K562 (cell line): ENCODE data around the gene TENT5A. TPM values are rescaled to one million over a fixed set of nuclear protein-coding genes. Genes with fewer than 3 reads are reported as not detected.

Experiments
- ATAC-seq: fragments of 200-7000 bp; cut with Tn5 transposase; 3 replicates; pipeline ENCODE4 v1.9.1; 2020; ENCODE audit warnings: moderate library complexity
- BruUV-seq: library from RNA; stranded (reverse); fragments of 400-500 nt; replicated peaks from 2 replicates; lab custom pipeline; 2021; lab: Mats Ljungman, UMichigan
- CTCF ChIA-PET: fragments of 300-600 bp; formaldehyde crosslinking; extraction: SDS; loops from one replicate; lab custom pipeline; 2021; ENCODE audit warnings: low intra/inter-chr PET ratio; lab: Yijun Ruan, JAX
- POLR2A ChIA-PET: fragments of 300-600, 350-650 bp; sonication (Branson Sonifier 250); formaldehyde crosslinking; extraction: SDS; loops from one replicate; lab custom pipeline; 2021; ENCODE audit warnings: antibody characterized with exemption, inconsistent platforms; lab: Yijun Ruan, JAX
- DNase-seq, 4 experiments: peaks; one replicate each; pipeline versions ENCODE4 v3.0.0 to v3.0.0-alpha.2; 2011 to 2018; ENCODE audit warnings: low spot score in 3 of 4, mixed read lengths in 3 of 4; ENCODE audit errors: extremely low read depth in 1 of 4
- FAIRE-seq: peaks from 2 replicates; lab custom pipeline; 2011; peaks lifted over from hg19 to GRCh38; lab: Jason Lieb, UNC
- H2AFZ ChIP-seq: 2 replicates; pipeline ENCODE4 v1.6.0; 2011; ENCODE audit warnings: low read depth, low read length, control low read depth, inconsistent platforms
- H3K27ac ChIP-seq: fragments of 200-600 bp; 3 replicates; pipeline ENCODE4 v1.8.0; 2011; ENCODE audit warnings: low read depth, mild to moderate bottlenecking, control low read depth, inconsistent platforms, low read length, moderate library complexity, mixed read lengths; ENCODE audit errors: extremely low read depth
- H3K27me3 ChIP-seq, 2 experiments: fragments of 300-600 bp in 1 of 2; 2 replicates in 1 of 2; 3 replicates in 1 of 2; pipeline versions ENCODE4 v1.6.0 to v1.8.0; 2011; ENCODE audit warnings: inconsistent platforms in 2 of 2, low read length in 2 of 2, mild to moderate bottlenecking in 1 of 2, mixed read lengths in 1 of 2, moderate library complexity in 1 of 2; ENCODE audit not compliant: control insufficient read depth in 2 of 2, insufficient read depth in 2 of 2
- H3K36me3 ChIP-seq: fragments of 300-600 bp; 3 replicates; pipeline ENCODE4 v1.8.0; 2011; ENCODE audit warnings: mild to moderate bottlenecking, low read length, inconsistent platforms; ENCODE audit not compliant: control insufficient read depth, insufficient read depth
- H3K4me1 ChIP-seq, 2 experiments: fragments of 200-600 bp in 1 of 2; replicated peaks in 1 of 2; 2 replicates in 1 of 2; 3 replicates in 1 of 2; pipeline versions ENCODE4 v1.5.1 to v1.8.0; 2011; ENCODE audit warnings: inconsistent platforms in 2 of 2, low read length in 2 of 2, mild to moderate bottlenecking in 1 of 2, mixed read lengths in 1 of 2, moderate library complexity in 1 of 2; ENCODE audit not compliant: control insufficient read depth in 2 of 2, insufficient read depth in 2 of 2
- H3K4me2 ChIP-seq: 2 replicates; pipeline ENCODE4 v1.6.1; 2011; ENCODE audit warnings: low read length, control low read depth, inconsistent platforms, mixed read lengths; ENCODE audit not compliant: insufficient read depth
- H3K4me3 ChIP-seq: fragments of 200-600 bp; sonication (generic), shearing (Covaris generic); 2 replicates; pipeline ENCODE4 v1.5.1; 2016; ENCODE audit warnings: control low read depth, inconsistent platforms
- H3K79me2 ChIP-seq: fragments of 200-600 bp; 3 replicates; pipeline ENCODE4 v1.8.0; 2011; ENCODE audit warnings: low read length, inconsistent platforms; ENCODE audit not compliant: control insufficient read depth, insufficient read depth
- H3K9ac ChIP-seq, 2 experiments: 2 replicates each; pipeline versions ENCODE4 v1.6.0 to v1.6.1; 2011; ENCODE audit warnings: low read depth in 2 of 2, low read length in 2 of 2, control low read depth in 1 of 2, inconsistent platforms in 1 of 2, mild to moderate bottlenecking in 1 of 2, mixed read lengths in 1 of 2; ENCODE audit not compliant: insufficient read depth in 1 of 2
- H3K9me1 ChIP-seq: one replicate; pipeline ENCODE4 v1.6.0; 2011; ENCODE audit warnings: inconsistent platforms, mild to moderate bottlenecking, low read length, moderate library complexity; ENCODE audit not compliant: control insufficient read depth, insufficient read depth
- H3K9me3 ChIP-seq: replicated peaks from 2 replicates; pipeline ENCODE4 v1.5.1; 2011; ENCODE audit warnings: low read depth, low read length, inconsistent platforms; ENCODE audit not compliant: control insufficient read depth, insufficient read depth
- H4K20me1 ChIP-seq: replicated peaks from 2 replicates; pipeline ENCODE4 v1.6.1; 2011; ENCODE audit warnings: low read length, inconsistent platforms, mixed read lengths; ENCODE audit not compliant: control insufficient read depth, insufficient read depth
- ESRRA ChIP-seq: fragments of 450-650 bp; IDR thresholded peaks from 2 replicates; pipeline ENCODE4 v1.6.1; 2014; ENCODE audit warnings: low read depth, mild to moderate bottlenecking, moderate library complexity, borderline replicate concordance
- NFIX ChIP-seq: fragments of 250-450 bp; sonication (Bioruptor Pico); IDR thresholded peaks from 2 replicates; pipeline ENCODE4 v1.4.0; 2020; ENCODE audit warnings: low read depth, mild to moderate bottlenecking, moderate library complexity
- PML ChIP-seq: IDR thresholded peaks from 2 replicates; pipeline ENCODE4 v1.6.1; 2012; ENCODE audit warnings: low read length, inconsistent platforms
- PRMT5 ChIP-seq: sonication (generic); formaldehyde crosslinking; IDR thresholded peaks from 2 replicates; pipeline ENCODE4 v1.5.0; 2020; ENCODE audit warnings: missing genetic modification reagents
- SMARCB1 ChIP-seq: IDR thresholded peaks from 2 replicates; pipeline ENCODE4 v1.6.1; 2011; ENCODE audit warnings: improper control_type of control experiment, low read depth; ENCODE audit not compliant: insufficient read length
- TAF15 ChIP-seq: fragments of 200-400 bp; formaldehyde crosslinking; IDR thresholded peaks from 2 replicates; pipeline ENCODE4 v1.6.1; 2017; ENCODE audit warnings: mild to moderate bottlenecking, low read depth, low read length, moderate library complexity
- whole genome bisulfite sequencing: fragments of 100-300 bp; shearing (Covaris generic); methylation state at CpG from one replicate; pipeline ENCODE4 v1.1.6; 2016; ENCODE audit warnings: low coverage, mixed read lengths; ENCODE audit not compliant: insufficient coverage; ENCODE audit errors: missing lambda C conversion rate; 5-methylcytosine and 5-hydroxymethylcytosine counted together
- in situ Hi-C: fragments of 300-500 bp; cut with MboI; formaldehyde crosslinking; loops from 4 replicates; pipeline ENCODE4 v1.15.0; 2018; ENCODE audit warnings: inconsistent platforms, mixed read lengths
- intact Hi-C: fragments of 100-400 bp; cut with micrococcal nuclease; formaldehyde crosslinking; loops from 2 replicates; pipeline ENCODE4 v1.14.2; 2022
- polyA plus RNA-seq, 8 experiments: library from polyadenylated mRNA; depleted of rRNA in 4 of 8; stranded (reverse) in 5 of 8; unstranded in 3 of 8; fragments of >200 nt; fragmentation: Nextera tagmentation in 2 of 8; fragmentation: Illumina TruSeq in 1 of 8; extraction: Ambion mirVana in 2 of 8; extraction: Trizol in 1 of 8; gene quantifications; 2 replicates each; pipeline versions ENCODE4 v1.2.1 to v1.2.3, GENCODE V29; 2011 to 2014; ENCODE audit warnings: inconsistent platforms in 1 of 8, missing spikeins in 1 of 8
- total RNA-seq, 7 experiments: library from RNA; depleted of rRNA in 6 of 7; stranded (reverse); fragments of >200 nt in 6 of 7; fragmentation: Illumina TruSeq in 2 of 7; extraction: Trizol in 2 of 7; gene quantifications; 2 replicates each; pipeline versions ENCODE4 v1.2.1 to v1.2.3, GENCODE V29; 2011 to 2021; ENCODE audit warnings: low replicate concordance in 1 of 7
- TF ChIP-seq, protein P1 (sequence below): sonication (generic); formaldehyde crosslinking; IDR thresholded peaks from 2 replicates; pipeline ENCODE4 v1.8.1; 2023; ENCODE audit warnings: mild to moderate bottlenecking, missing genetic modification reagents
- TF ChIP-seq, protein P2 (sequence below): fragments of 450-650 bp; IDR thresholded peaks from 2 replicates; pipeline ENCODE4 v1.6.1; 2017; ENCODE audit warnings: antibody characterized with exemption, mild to moderate bottlenecking

TENT5A gene
- total and polyA plus RNA-seq, 9 of the 15 experiments (the other 6 are each of a cell fraction or from before 2014, with no cell fraction given) = 0.77 to 2.3 (median 1.3) TPM

DNA sequence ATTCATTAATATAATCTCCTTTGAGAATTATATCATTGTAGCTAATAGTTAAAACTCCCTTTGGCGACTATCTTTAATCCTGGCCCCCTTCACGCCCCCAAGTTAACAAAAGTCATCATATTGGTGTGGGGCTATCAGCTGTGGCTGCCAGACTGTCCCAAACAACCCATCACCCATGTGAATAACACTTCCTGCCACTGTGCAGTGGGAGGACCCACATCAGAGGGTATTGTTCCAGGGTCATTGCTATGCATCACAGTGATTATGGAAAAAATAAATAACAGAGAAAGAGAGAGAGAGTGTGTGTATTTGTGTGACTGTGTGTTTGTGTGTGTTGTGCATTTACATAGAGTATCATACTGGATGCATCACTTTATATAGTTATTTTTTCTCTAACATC, 39.3 kb upstream of the TENT5A start:
- H3K9ac ChIP-seq = no peak overlapping the region
- FAIRE-seq (no peak), ATAC-seq (no peak), DNase-seq (no peak)
- intact Hi-C loops = no loop called here
- POLR2A ChIA-PET = no interaction called here
- H3K79me2 ChIP-seq = no peaks in the 10 kb centered on the region
- H3K27ac ChIP-seq = no peak overlapping the region
- H3K9me1 ChIP-seq = no peaks in the 10 kb centered on the region
- H3K4me3 ChIP-seq = no peak overlapping the region
- no peak for TF ChIP-seq TAF15
- no peak for TF ChIP-seq ESRRA
- TF ChIP-seq, protein P1, sequence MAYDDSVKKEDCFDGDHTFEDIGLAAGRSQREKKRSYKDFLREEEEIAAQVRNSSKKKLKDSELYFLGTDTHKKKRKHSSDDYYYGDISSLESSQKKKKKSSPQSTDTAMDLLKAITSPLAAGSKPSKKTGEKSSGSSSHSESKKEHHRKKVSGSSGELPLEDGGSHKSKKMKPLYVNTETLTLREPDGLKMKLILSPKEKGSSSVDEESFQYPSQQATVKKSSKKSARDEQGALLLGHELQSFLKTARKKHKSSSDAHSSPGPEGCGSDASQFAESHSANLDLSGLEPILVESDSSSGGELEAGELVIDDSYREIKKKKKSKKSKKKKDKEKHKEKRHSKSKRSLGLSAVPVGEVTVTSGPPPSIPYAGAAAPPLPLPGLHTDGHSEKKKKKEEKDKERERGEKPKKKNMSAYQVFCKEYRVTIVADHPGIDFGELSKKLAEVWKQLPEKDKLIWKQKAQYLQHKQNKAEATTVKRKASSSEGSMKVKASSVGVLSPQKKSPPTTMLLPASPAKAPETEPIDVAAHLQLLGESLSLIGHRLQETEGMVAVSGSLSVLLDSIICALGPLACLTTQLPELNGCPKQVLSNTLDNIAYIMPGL (CRISPR knock-in tag) = no peak
- TF ChIP-seq, protein P2, sequence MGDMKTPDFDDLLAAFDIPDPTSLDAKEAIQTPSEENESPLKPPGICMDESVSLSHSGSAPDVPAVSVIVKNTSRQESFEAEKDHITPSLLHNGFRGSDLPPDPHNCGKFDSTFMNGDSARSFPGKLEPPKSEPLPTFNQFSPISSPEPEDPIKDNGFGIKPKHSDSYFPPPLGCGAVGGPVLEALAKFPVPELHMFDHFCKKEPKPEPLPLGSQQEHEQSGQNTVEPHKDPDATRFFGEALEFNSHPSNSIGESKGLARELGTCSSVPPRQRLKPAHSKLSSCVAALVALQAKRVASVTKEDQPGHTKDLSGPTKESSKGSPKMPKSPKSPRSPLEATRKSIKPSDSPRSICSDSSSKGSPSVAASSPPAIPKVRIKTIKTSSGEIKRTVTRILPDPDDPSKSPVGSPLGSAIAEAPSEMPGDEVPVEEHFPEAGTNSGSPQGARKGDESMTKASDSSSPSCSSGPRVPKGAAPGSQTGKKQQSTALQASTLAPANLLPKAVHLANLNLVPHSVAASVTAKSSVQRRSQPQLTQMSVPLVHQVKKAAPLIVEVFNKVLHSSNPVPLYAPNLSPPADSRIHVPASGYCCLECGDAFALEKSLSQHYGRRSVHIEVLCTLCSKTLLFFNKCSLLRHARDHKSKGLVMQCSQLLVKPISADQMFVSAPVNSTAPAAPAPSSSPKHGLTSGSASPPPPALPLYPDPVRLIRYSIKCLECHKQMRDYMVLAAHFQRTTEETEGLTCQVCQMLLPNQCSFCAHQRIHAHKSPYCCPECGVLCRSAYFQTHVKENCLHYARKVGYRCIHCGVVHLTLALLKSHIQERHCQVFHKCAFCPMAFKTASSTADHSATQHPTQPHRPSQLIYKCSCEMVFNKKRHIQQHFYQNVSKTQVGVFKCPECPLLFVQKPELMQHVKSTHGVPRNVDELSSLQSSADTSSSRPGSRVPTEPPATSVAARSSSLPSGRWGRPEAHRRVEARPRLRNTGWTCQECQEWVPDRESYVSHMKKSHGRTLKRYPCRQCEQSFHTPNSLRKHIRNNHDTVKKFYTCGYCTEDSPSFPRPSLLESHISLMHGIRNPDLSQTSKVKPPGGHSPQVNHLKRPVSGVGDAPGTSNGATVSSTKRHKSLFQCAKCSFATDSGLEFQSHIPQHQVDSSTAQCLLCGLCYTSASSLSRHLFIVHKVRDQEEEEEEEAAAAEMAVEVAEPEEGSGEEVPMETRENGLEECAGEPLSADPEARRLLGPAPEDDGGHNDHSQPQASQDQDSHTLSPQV = no peak
- no peak for TF ChIP-seq PML
- TF ChIP-seq PRMT5 (CRISPR knock-in tag) = no peak
- TF ChIP-seq NFIX (CRISPR knock-in tag) = no peak
- TF ChIP-seq SMARCB1 = no peak
- no peaks in the 10 kb centered on the region for H3K27me3 ChIP-seq
- BruUV-seq = no TSS peak
- no peaks in the 10 kb centered on the region for H3K9me3 ChIP-seq
- in situ Hi-C loops = no loop called here
- no peaks in the 10 kb centered on the region for H4K20me1 ChIP-seq
- CTCF ChIA-PET = no interaction called here
- H3K4me2 ChIP-seq = no peak overlapping the region
- no peak overlapping the region for H2AFZ ChIP-seq
- WGBS = 0% methylated on average over 2 of the region's 2 CpGs
- H3K36me3 ChIP-seq = no peaks in the 10 kb centered on the region
- no peaks in the 10 kb centered on the region for H3K4me1 ChIP-seq
